HG02870 (cell line): ENCODE data around the gene PEX12.
"Not testable (repeated sequence)": the region's sequence is repeated elsewhere in the genome, so short reads cannot be mapped to it uniquely, and the experiment has no call there.

Experiments used
- ATAC-seq: cut with Tn5 transposase; IDR thresholded peaks from one replicate; pipeline ENCODE4 v1.9.1; 2021; ENCODE audit warnings: mild to moderate bottlenecking, moderate library complexity; ENCODE audit not compliant: unreplicated experiment

The PEX12 gene

GRCh38 chr17:35537601-35538141 is 40.7 kb downstream of the PEX12 start, which contains the start of gene SLFN12L:
Gene SLFN12L (minus strand): TSS chr17:35537678. CDS start chr17:35522364, 15,314 bp downstream.
- ATAC-seq, result no peak

- ATAC-seq, result no peak
Measured at GRCh38 chr17:35536664-35537171, 41.7 kb downstream of the PEX12 start.

GRCh38 chr17:35535406-35535805 is 43.0 kb downstream of the PEX12 start:
- ATAC-seq, result not testable (repeated sequence)

GRCh38 chr17:35534576-35535093 is 43.7 kb downstream of the PEX12 start:
- no peak for ATAC-seq

- ATAC-seq, result no peak
Measured at GRCh38 chr17:35531160-35531559, 47.2 kb downstream of the PEX12 start.

GRCh38 chr17:35529866-35530265 is 48.5 kb downstream of the PEX12 start:
- no peak for ATAC-seq

- not testable (repeated sequence) for ATAC-seq
Measured at GRCh38 chr17:35529326-35529725, 49.0 kb downstream of the PEX12 start.
